ENCODE data around the gene PRR36. TPM values are rescaled to one million over a fixed set of nuclear protein-coding genes. Genes with fewer than 3 reads are reported as not detected.

PRR36 gene
- total RNA-seq, 1 donor from 2014 or later: 2.6 TPM

DNA sequence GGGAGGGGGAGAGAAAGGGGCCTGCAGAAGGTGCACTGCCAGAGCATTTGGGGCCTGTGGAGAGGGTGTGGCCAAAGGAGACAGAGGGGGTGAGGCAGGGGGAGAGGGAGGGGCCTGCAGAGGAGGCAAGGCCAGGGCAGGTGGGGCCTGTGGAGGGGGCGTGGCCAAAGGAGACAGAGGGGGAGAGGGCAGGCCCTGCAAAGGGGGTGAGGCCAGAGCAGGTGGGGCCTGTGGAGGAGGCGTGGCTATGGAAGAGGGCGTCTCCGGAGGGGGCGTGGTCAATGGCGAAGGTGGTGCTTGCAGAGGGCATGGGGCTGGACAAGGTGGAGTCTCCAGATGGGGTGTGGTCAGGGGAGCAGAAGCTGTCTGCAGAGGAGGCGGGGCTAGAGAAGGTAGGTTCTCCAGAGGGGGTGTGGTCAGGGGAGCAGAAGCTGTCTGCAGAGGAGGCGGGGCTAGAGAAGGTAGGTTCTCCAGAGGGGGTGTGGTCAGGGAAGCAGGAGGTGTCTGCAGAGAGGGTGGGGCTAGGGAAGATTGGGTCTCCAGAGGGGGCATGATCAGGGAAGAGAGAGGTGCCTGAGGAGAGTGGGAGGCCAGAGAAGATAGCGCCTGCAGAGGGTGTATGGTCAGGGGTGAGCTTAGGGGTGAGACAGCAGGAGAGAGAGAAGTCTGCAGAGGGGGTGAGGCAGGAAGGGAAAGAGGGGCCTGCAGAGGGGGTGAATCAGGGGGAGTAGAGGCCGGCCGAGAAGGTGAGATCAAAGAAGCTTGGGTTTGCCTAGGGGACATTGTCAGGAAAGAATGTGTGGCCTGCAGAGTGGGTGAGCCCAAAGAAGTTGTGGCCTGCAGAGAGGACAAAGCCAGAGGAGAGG is 3.4 kb downstream of the PRR36 start:
- H3K36me3 ChIP-seq: no peaks in the 10 kb centered on the region
- H3K9me3 ChIP-seq: no peaks in the 10 kb centered on the region
- ATAC-seq (peak; percentile 0), DNase-seq (peak; percentile 80)
- no peak overlapping the region for H3K4me3 ChIP-seq
- intact Hi-C loops (cut with DNase I): no loop called here
- H3K27me3 ChIP-seq: peaks cover 37% of the 10 kb centered on the region
- H3K4me1 ChIP-seq: peaks cover 23% of the 10 kb centered on the region
- H3K27ac ChIP-seq: no peak overlapping the region
- TF ChIP-seq CTCF (IDR thresholded peaks at IDR 0.05): no peak

GRCh38 chr19:7869910-7870511 is 4.2 kb downstream of the PRR36 start:
- Histone ChIP-seq H3K9me3 (no peaks in the 10 kb centered on the region), H3K4me3 (peak overlapping the region; percentile 51), H3K4me1 (peaks cover 23% of the 10 kb centered on the region), H3K27ac (no peak overlapping the region), H3K27me3 (peaks cover 31% of the 10 kb centered on the region), H3K36me3 (no peaks in the 10 kb centered on the region)
- DNase-seq (peak; percentile 79), ATAC-seq (no peak)
- intact Hi-C loops (cut with DNase I): no loop called here
- TF ChIP-seq CTCF (IDR thresholded peaks at IDR 0.05): no peak

DNA sequence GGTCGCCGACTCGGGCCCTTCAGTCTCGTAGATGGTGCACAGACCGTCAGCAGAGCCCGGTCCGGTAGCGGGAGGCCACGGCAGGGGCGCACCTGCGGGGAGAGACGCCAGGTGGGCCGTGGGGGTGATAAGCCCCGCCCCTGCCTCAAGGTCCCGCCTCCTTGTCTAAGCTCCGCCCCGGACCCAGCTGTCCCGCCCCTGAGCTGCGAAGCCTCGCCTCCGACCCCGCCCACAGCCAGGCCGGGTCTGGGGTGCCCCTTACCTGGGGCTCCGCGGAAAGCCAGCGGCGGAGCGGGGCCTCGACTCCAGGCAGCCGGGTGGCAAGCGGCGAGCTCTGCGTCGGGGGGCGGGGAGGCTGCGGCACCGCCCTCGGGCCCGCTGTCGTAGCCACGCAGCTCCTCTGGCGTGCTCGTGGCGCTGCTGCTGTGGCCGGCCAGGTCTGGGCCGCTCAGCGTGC is 4.7 kb downstream of the PRR36 start:
- intact Hi-C loops (cut with DNase I): no loop called here
- Histone ChIP-seq H3K27me3 (peaks cover 27% of the 10 kb centered on the region), H3K36me3 (no peaks in the 10 kb centered on the region), H3K9me3 (no peaks in the 10 kb centered on the region), H3K4me3 (peak overlapping the region; percentile 51), H3K4me1 (peaks cover 21% of the 10 kb centered on the region), H3K27ac (peak overlapping the region; percentile 53)
- DNase-seq (peak; percentile 87), ATAC-seq (peak; percentile 64)
- TF ChIP-seq CTCF (IDR thresholded peaks at IDR 0.05): no peak

- peak; percentile 90 for DNase-seq
- peak; percentile 76 for ATAC-seq
- intact Hi-C loops (cut with DNase I): no loop called here
- TF ChIP-seq CTCF (IDR thresholded peaks at IDR 0.05): peak; percentile 73
- peak overlapping the region; percentile 53 for H3K27ac ChIP-seq
- peaks cover 20% of the 10 kb centered on the region for H3K4me1 ChIP-seq
- no peaks in the 10 kb centered on the region for H3K9me3 ChIP-seq
- H3K27me3 ChIP-seq: peaks cover 31% of the 10 kb centered on the region
- H3K36me3 ChIP-seq: no peaks in the 10 kb centered on the region
- H3K4me3 ChIP-seq: peak overlapping the region; percentile 51
Observed at GRCh38 chr19:7868671-7869452, 5.3 kb downstream of the PRR36 start.

GRCh38 chr19:7868326-7868670 is 5.9 kb downstream of the PRR36 start:
- no peak for ATAC-seq
- no peak for DNase-seq
- Histone ChIP-seq H3K27ac (no peak overlapping the region), H3K27me3 (peaks cover 29% of the 10 kb centered on the region), H3K4me3 (peak overlapping the region; percentile 51), H3K9me3 (no peaks in the 10 kb centered on the region), H3K36me3 (no peaks in the 10 kb centered on the region), H3K4me1 (peaks cover 20% of the 10 kb centered on the region)
- intact Hi-C loops (cut with DNase I): no loop called here
- TF ChIP-seq CTCF (IDR thresholded peaks at IDR 0.05): no peak
